Endothelial cell of umbilical vein (primary cell): Measurements from ENCODE around the gene MISP. TPM values are rescaled to one million over a fixed set of nuclear protein-coding genes. Genes with fewer than 3 reads are reported as not detected.

ENCODE experiments used
- BruUV-seq: library from RNA; stranded (reverse); fragments of 400-500 nt; replicated peaks from 2 replicates; lab custom pipeline; 2021; lab: Mats Ljungman, UMichigan
- CTCF ChIA-PET: fragments of 300-600, 350-600 bp; sonication (Branson Sonifier 250); formaldehyde crosslinking; loops from one replicate; lab custom pipeline; 2021; ENCODE audit warnings: antibody characterized with exemption, inconsistent platforms; lab: Charles Lee
- POLR2A ChIA-PET: fragments of 300-600, 350-600 bp; sonication (Branson Sonifier 250); formaldehyde crosslinking; loops from one replicate; lab custom pipeline; 2021; ENCODE audit warnings: antibody characterized with exemption, inconsistent platforms; lab: Charles Lee
- DNase-seq: peaks from one replicate; pipeline ENCODE4 v3.0.0-alpha.2; 2011; ENCODE audit warnings: low read depth, low spot score
- FAIRE-seq: peaks from 2 replicates; lab custom pipeline; 2011; peaks lifted over from hg19 to GRCh38; lab: Jason Lieb, UNC
- H2AFZ ChIP-seq: 2 replicates; pipeline ENCODE4 v1.6.0; 2012; ENCODE audit warnings: low read depth, low read length, control low read depth, inconsistent platforms
- H3K27ac ChIP-seq: 2 replicates; pipeline ENCODE4 v1.5.1; 2011; ENCODE audit warnings: low read depth, mild to moderate bottlenecking, control low read depth, low read length, moderate library complexity; ENCODE audit not compliant: insufficient read depth
- H3K27me3 ChIP-seq, 2 experiments: 2 replicates each; pipeline versions ENCODE4 v1.6.0 to v1.6.1; 2011; ENCODE audit warnings: low read length in 2 of 2, mixed read lengths in 1 of 2; ENCODE audit not compliant: control insufficient read depth in 2 of 2, insufficient read depth in 2 of 2
- H3K36me3 ChIP-seq, 2 experiments: 2 replicates in 1 of 2; 3 replicates in 1 of 2; pipeline ENCODE4 v1.5.1; 2011; ENCODE audit warnings: low read length in 2 of 2, mild to moderate bottlenecking in 1 of 2, moderate library complexity in 1 of 2; ENCODE audit not compliant: control insufficient read depth in 2 of 2, insufficient read depth in 2 of 2; ENCODE audit errors: extremely low read depth in 1 of 2
- H3K4me1 ChIP-seq: 3 replicates; pipeline ENCODE4 v1.5.1; 2011; ENCODE audit warnings: mild to moderate bottlenecking, low read length; ENCODE audit not compliant: control insufficient read depth, insufficient read depth; ENCODE audit errors: extremely low read depth
- H3K4me2 ChIP-seq: 2 replicates; pipeline ENCODE4 v1.6.1; 2011; ENCODE audit warnings: low read length, control low read depth, mixed read lengths; ENCODE audit not compliant: insufficient read depth
- H3K4me3 ChIP-seq, 3 experiments: fragments of 200-600 bp in 1 of 3; sonication (generic), shearing (Covaris generic) in 1 of 3; replicated peaks in 1 of 3; 2 replicates each; pipeline ENCODE4 v1.5.1; 2011 to 2016; ENCODE audit warnings: control low read depth in 3 of 3, low read length in 3 of 3, mild to moderate bottlenecking in 2 of 3, inconsistent platforms in 1 of 3, low read depth in 1 of 3, moderate library complexity in 1 of 3; ENCODE audit not compliant: insufficient read depth in 1 of 3
- H3K79me2 ChIP-seq: 2 replicates; pipeline ENCODE4 v1.6.0; 2012; ENCODE audit warnings: low read length, inconsistent platforms; ENCODE audit not compliant: control insufficient read depth, insufficient read depth
- H3K9ac ChIP-seq: replicated peaks from 2 replicates; pipeline ENCODE3; 2011; ENCODE audit warnings: low read length, control low read depth; ENCODE audit not compliant: insufficient read depth; ENCODE audit errors: extremely low read depth
- H3K9me1 ChIP-seq: replicated peaks from 3 replicates; pipeline ENCODE4 v1.6.0; 2011; ENCODE audit warnings: mild to moderate bottlenecking, low read length; ENCODE audit not compliant: control insufficient read depth, insufficient read depth; ENCODE audit errors: extremely low read depth
- H3K9me3 ChIP-seq: replicated peaks from 2 replicates; pipeline ENCODE4 v1.5.1; 2012; ENCODE audit warnings: low read length, inconsistent platforms; ENCODE audit not compliant: control insufficient read depth, insufficient read depth
- H4K20me1 ChIP-seq: replicated peaks from 2 replicates; pipeline ENCODE3; 2011; ENCODE audit warnings: mild to moderate bottlenecking, low read length; ENCODE audit not compliant: control insufficient read depth, insufficient read depth; ENCODE audit errors: extremely low read depth
- CTCF ChIP-seq, 2 donors: IDR thresholded peaks; 1 replicate in 1 of 2; 2 replicates in 1 of 2; pipeline ENCODE4 v1.5.1; 2011; ENCODE audit warnings: low read length in 2 of 2, mild to moderate bottlenecking in 2 of 2, moderate library complexity in 2 of 2, control low read depth in 1 of 2, inconsistent platforms in 1 of 2, low read depth in 1 of 2; ENCODE audit not compliant: insufficient read depth in 1 of 2; ENCODE audit errors: extremely low read depth in 1 of 2
- EZH2 ChIP-seq: IDR thresholded peaks from 2 replicates; pipeline ENCODE4 v1.6.1; 2012; ENCODE audit warnings: borderline replicate concordance, low read depth, mild to moderate bottlenecking, moderate library complexity, low read length, inconsistent platforms; ENCODE audit not compliant: severe bottlenecking
- FOS ChIP-seq: IDR thresholded peaks from 2 replicates; pipeline ENCODE4 v1.6.1; 2011; ENCODE audit warnings: mild to moderate bottlenecking, low read length, moderate library complexity, borderline replicate concordance; ENCODE audit not compliant: insufficient read depth
- GATA2 ChIP-seq: IDR thresholded peaks from 2 replicates; pipeline ENCODE4 v1.7.0; 2011; ENCODE audit warnings: low read depth, mild to moderate bottlenecking, moderate library complexity, mixed read lengths, low read length; ENCODE audit not compliant: insufficient read length, insufficient read depth
- JUN ChIP-seq: IDR thresholded peaks from 2 replicates; pipeline ENCODE4 v1.6.1; 2011; ENCODE audit warnings: borderline replicate concordance, low read depth; ENCODE audit not compliant: insufficient read length, insufficient read depth
- MYC ChIP-seq: IDR thresholded peaks from one replicate; pipeline ENCODE4 v1.6.1; 2011; ENCODE audit warnings: mild to moderate bottlenecking, low read depth, low read length
- POLR2A ChIP-seq: IDR thresholded peaks from 2 replicates; pipeline ENCODE4 v1.6.1; 2012; ENCODE audit warnings: low read depth, mild to moderate bottlenecking, control low read depth, low read length
- POLR2AphosphoS5 ChIP-seq: IDR thresholded peaks from 2 replicates; pipeline ENCODE4 v1.6.1; 2012; ENCODE audit warnings: low read depth, mild to moderate bottlenecking, control low read depth, low read length, moderate library complexity; ENCODE audit not compliant: insufficient read depth
- dilution Hi-C: fragments of 300-500 bp; cut with MboI; formaldehyde crosslinking; loops from one replicate; pipeline ENCODE4 v1.15.0; 2019; ENCODE audit warnings: low sequenced_read_pairs; ENCODE audit not compliant: extremely low pct_ligation_motif_present
- intact Hi-C: fragments of 100-400 bp; cut with micrococcal nuclease; formaldehyde crosslinking; loops from one replicate; pipeline ENCODE4 v1.10.0; 2022
- polyA plus RNA-seq, 4 experiments: library from polyadenylated mRNA; depleted of rRNA in 3 of 4; stranded (reverse) in 3 of 4; unstranded in 1 of 4; fragments of >200 nt; gene quantifications; 2 replicates each; pipeline versions ENCODE4 v1.2.1 to v1.2.3, GENCODE V29; 2011 to 2012; ENCODE audit warnings: missing spikeins in 1 of 4
- total RNA-seq: library from RNA; stranded (reverse); gene quantifications from 2 replicates; pipeline ENCODE4 v1.2.3, GENCODE V29; 2021
- TF ChIP-seq, protein P1 (sequence below): IDR thresholded peaks from 2 replicates; pipeline ENCODE4 v1.6.1; 2011; ENCODE audit not compliant: insufficient read depth, insufficient read length

Gene MISP
- total and polyA plus RNA-seq, 2 donors (not counting 3 experiments of a cell fraction or from before 2014, with no cell fraction given) = not detected

- Histone ChIP-seq H3K9me1 (no peaks in the 10 kb centered on the region), H4K20me1 (peaks cover 3% of the 10 kb centered on the region), H3K4me1 (no peaks in the 10 kb centered on the region), H3K79me2 (peaks cover 26% of the 10 kb centered on the region), H3K9ac (no peak overlapping the region), H3K4me3 (no peak overlapping the region), H3K27me3 (no peaks in the 10 kb centered on the region), H3K27ac (no peak overlapping the region), H3K36me3 (peaks cover 31 to 36% of the 10 kb centered on the region in 2 experiments), H2AFZ (no peak overlapping the region), H3K9me3 (no peaks in the 10 kb centered on the region), H3K4me2 (no peak overlapping the region)
- dilution Hi-C loops = no loop called here
- ChIA-PET CTCF (no interaction called here), POLR2A (no interaction called here)
- BruUV-seq = no TSS peak
- TF ChIP-seq JUN (no peak), FOS (no peak), EZH2 (no peak), GATA2 (no peak), CTCF (IDR thresholded peaks at IDR 0.05; ENCODE audit: extremely low read depth in 1 of 2, insufficient read depth in 1 of 2, low read depth in 1 of 2, low read length in 2 of 2) (no peak), POLR2AphosphoS5 (no peak), MYC (no peak), POLR2A (no peak)
- TF ChIP-seq, protein P1, sequence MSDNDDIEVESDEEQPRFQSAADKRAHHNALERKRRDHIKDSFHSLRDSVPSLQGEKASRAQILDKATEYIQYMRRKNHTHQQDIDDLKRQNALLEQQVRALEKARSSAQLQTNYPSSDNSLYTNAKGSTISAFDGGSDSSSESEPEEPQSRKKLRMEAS = no peak
- FAIRE-seq (no peak), DNase-seq (no peak)
- intact Hi-C loops = no loop called here
Measured at GRCh38 chr19:812049-812746, 61.3 kb downstream of the MISP start.
